ENCODE measurements around the gene ELAVL1.
A peak's percentile ranks its signal among the peaks of the same experiment; 100 is the strongest.
"Not testable (repeated sequence)": the region's sequence is repeated elsewhere in the genome, so short reads cannot be mapped to it uniquely, and the experiment has no call there.

Gene ELAVL1

GRCh38 chr19:7926727-7927604 is 78.5 kb downstream of the ELAVL1 start:
- intact Hi-C loops (cut with DNase I): no loop called here
- peak in 1 of 10 donors; percentile 83 for DNase-seq

DNA sequence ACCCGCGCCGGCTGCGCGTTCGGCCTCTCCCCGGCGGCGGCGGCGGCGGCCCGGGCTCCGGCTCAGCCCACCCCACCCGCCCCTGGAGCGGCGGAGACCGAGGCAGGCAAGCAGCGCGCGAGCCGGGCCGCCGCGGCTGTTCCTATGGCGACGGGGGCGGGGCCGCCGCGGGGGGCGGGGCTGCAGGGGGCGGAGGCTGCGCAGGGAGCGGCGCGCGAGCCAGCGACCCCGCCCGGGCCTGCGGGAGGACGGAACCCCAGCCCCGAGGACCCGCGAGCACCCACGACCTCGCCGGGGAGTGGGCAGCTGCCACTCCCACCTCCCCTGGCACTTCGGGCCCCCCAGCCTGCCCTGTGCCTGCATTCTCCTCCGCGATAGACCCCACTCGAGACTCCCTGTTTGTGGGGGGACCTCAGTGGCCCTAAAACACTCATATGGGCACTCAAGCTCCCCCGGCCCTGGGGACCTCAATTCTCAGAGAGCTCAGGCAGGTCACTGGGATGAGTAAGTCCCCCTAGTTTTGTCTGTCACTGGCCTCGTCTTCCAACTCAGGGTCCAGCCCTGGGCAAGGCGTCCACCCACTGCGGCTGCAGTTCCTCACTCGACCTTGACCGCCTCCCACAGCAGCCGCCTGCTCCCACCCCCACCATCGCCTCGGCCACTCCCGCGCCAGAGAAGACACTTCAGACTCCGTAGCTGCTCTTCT is 79.3 kb downstream of the ELAVL1 start, which contains the start of gene CTXN1:
CTXN1 (minus strand) TSS at position 115 of the 706 bp plus-strand sequence. CDS start 597 bp downstream, outside the sequence.
- DNase-seq: peak in 9 of 10 donors; percentile 44 to 96 (median 69)
- intact Hi-C loops (cut with DNase I): no loop called here

- peak in 9 of 10 donors; percentile 45 to 93 (median 62) for DNase-seq
- intact Hi-C loops (cut with DNase I): no loop called here
These were observed 80.1 kb downstream of the ELAVL1 start for GRCh38 chr19:7925171-7925851.

GRCh38 chr19:7924651-7925170 is 80.7 kb downstream of the ELAVL1 start:
- DNase-seq: peak in 1 of 10 donors; percentile 74
- intact Hi-C loops (cut with DNase I): no loop called here

GRCh38 chr19:7924241-7924640 is 81.2 kb downstream of the ELAVL1 start:
- intact Hi-C loops (cut with DNase I): no loop called here
- DNase-seq: peak in 2 of 10 donors; percentile 86 to 87

- DNase-seq: peak in 2 of 10 donors; percentile 86 to 90
- intact Hi-C loops (cut with DNase I): no loop called here
These were observed 81.9 kb downstream of the ELAVL1 start for GRCh38 chr19:7923295-7924191.

GRCh38 chr19:7922836-7923195 is 82.6 kb downstream of the ELAVL1 start:
- DNase-seq: no peak
- intact Hi-C loops (cut with DNase I): no loop called here

GRCh38 chr19:7921967-7922835 is 83.2 kb downstream of the ELAVL1 start:
- intact Hi-C loops (cut with DNase I): no loop called here
- no peak for DNase-seq

DNA sequence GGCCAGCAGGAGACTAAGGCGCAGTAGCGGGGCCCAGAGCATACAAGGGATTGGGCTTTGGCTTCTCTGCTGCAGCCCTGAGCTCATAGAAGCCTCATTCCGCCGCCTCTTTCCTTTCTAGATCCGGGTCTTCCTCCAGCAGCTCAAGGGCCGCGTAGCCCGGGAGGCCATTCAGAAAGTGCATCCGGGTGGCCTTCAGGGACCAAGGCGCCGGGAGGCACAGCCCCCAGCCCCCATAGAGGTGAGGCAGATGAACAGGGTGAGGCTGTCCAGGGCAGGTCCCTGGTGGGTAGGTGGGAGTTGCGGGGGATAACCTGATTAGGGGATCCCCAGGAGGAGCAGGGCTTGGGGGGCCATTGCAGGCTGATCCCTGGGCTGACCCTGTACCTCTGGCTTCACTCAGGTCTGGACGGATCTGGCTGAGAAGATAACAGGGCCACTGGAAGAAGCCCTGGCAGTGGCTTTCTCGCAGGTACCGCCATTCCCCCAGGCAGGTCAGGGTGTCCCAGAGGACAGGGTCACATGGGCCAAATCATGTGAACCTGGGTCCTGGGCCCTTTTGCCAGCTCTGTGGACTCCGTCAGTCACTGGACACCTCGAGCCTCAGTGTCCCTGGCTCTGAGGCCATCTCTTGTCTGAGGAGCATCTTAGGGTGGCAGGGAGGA is 84.0 kb downstream of the ELAVL1 start:
- intact Hi-C loops (cut with DNase I): no loop called here
- peak in 1 of 10 donors; percentile 85 for DNase-seq

DNA sequence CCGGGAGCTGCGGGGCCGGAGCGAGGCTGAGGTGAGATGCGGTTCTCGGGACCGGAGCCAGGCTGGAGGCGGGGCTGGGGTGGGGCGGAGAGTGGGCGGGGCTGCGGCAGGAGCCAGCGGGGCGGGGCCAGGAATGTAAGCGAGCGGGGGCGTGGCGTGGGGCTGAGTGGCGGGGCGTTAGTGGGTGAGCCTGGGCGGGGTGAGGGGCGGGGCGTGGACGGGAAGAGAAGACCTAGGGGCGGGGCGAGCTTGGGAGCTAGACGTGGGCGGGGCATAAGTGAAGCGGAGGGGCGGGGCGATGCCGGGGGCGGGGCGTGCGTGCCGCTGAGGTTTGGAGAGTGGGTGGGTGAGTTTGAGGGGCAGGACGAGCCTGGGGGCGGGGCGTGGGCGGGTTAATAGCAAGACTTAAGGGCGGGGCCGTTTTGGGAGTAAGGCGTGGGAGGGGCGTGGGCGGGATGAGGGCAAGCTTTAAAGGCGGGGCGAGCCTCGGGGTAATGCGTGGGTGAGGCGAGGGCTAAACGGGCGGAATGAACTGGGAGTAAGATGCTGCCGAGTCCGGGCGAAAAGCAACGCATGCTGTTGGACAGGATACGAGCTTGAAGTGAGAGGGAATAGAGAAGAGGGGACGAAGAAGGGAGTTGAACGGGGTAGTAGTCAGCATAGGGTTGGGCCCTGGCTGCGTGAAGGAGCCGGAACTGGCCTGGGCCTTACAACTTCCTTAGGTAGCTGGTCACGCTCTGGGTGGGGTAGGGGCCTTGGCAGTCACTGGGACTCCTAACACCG is 84.7 kb downstream of the ELAVL1 start:
- intact Hi-C loops (cut with DNase I): no loop called here
- peak; percentile 94 to 99 (median 98) for DNase-seq

DNA sequence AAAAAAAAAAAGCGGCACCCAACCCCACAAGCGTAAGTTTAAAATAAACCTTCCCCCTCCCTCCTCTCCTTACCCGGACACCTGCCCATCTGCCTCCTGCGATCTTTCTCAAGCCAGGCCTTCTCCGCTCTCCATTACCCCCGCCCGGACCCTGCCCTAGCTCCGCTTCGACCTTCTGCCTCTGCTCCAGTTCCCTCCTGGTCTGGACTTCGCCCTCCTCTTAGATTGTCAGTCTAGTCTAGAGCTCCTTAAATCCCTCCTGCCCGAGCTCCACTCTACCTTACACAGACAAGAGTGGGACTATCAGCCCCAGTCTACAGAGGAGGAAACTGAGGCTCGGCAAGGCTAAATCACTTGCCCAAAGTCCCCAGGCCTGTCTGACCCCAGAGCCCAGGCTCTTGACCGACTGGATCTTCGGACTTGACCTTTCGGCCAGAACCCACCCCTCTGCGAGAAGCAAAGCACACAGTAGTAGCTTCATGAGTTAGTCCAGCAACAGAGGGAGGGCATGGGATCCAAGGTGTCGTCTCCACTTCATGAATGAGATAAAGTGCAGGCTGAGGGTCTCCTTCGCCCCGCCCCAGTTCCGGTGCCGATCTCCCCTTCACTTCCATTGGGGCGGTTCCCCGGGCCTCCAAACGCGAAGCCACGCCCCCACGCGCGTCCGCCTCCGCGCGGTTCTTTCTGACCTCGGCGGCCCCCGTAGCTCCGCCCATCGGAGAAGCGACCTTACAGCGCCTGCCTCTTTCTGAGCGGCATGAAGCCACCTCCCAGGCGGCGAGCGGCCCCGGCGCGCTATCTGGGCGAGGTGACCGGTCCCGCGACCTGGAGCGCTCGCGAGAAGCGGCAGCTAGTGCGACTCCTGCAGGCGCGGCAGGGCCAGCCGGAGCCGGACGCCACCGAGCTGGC is 85.6 kb downstream of the ELAVL1 start, which contains the start of gene SNAPC2:
SNAPC2 (plus strand) TSS at position 729 of the 909 bp plus-strand sequence; CDS start at position 758, 29 bp downstream.
- intact Hi-C loops (cut with DNase I): loop anchor here (2.0 kb wide), 1 partner anchor 15 kb away; no protein-coding TSS in a partner anchor
- peak; percentile 87 to 99 (median 92) for DNase-seq

GRCh38 chr19:7918615-7919421 is 86.6 kb downstream of the ELAVL1 start:
- DNase-seq: no peak
- intact Hi-C loops (cut with DNase I): loop anchor here (2.0 kb wide), 1 partner anchor 14 kb away; no protein-coding TSS in a partner anchor

GRCh38 chr19:7918062-7918614 is 87.3 kb downstream of the ELAVL1 start:
- not testable (repeated sequence) for DNase-seq
- intact Hi-C loops (cut with DNase I): loop anchor here (2.0 kb wide), 1 partner anchor 13 kb away; no protein-coding TSS in a partner anchor

DNA sequence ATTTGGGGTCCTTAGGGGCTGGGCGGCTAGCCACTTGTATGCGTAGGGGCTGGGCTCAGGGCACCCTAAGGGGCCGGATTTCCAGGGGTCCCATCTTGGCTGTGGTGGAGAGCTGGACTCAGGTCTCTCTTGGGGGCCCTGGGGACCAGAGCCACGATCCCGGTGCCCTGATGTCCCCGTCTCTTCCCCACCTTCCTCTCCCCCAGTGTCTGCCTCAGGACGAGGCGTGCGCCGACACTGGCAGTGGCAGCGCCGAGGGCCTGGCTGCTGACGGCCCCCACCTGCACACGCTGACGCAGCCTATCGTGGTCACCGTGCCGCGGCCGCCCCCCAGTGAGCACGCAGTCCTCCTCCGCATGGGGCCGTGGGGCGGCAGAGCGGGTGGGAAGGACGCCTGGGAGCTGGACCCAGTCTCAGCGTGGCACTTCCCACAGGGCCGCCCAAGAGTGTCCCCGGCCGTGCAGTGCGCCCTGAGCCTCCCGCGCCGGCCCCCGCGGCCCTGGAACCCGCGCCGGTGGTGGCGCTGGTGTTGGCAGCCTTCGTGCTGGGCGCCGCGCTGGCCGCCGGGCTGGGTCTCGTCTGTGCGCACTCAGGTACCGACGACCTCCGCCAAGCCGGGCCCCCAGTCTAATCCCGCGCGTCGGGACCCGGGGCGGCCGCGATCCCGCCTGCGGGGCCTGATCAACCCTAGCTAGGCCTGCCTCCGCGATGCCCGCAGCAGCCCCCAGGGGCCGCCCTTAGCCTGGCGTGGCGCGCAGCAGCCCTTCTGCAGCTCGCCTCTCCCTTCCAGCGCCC is 88.0 kb downstream of the ELAVL1 start:
- DNase-seq: peak in 6 of 10 donors; percentile 55 to 94 (median 80)
- intact Hi-C loops (cut with DNase I): loop anchor here (2.0 kb wide), 1 partner anchor 13 kb away; no protein-coding TSS in a partner anchor
